Adrenal gland (tissue), 5 donors: ENCODE data around the gene BTG1.

Experiments
- POLR2A ChIP-seq, 2 donors: fragments of 450-650 bp; IDR thresholded peaks; one replicate each; pipeline ENCODE4 v1.6.1; 2017; ENCODE audit warnings: antibody characterized with exemption in 2 of 2, mild to moderate bottlenecking in 2 of 2, moderate library complexity in 1 of 2
- TF ChIP-seq, protein P1 (sequence below), 6 experiments: fragments of 450-650 bp in 4 of 6; fragments of 200-600 bp in 2 of 6; sonication (generic) in 1 of 6; IDR thresholded peaks; 1 replicate in 5 of 6; 2 replicates in 1 of 6; pipeline versions ENCODE4 v1.5.1 to v1.8.0; 2016 to 2021; ENCODE audit warnings: antibody characterized with exemption in 6 of 6, mild to moderate bottlenecking in 2 of 6, moderate library complexity in 1 of 6
- donor health status: DM: no; HTN: no; CAD: no.

DNA sequence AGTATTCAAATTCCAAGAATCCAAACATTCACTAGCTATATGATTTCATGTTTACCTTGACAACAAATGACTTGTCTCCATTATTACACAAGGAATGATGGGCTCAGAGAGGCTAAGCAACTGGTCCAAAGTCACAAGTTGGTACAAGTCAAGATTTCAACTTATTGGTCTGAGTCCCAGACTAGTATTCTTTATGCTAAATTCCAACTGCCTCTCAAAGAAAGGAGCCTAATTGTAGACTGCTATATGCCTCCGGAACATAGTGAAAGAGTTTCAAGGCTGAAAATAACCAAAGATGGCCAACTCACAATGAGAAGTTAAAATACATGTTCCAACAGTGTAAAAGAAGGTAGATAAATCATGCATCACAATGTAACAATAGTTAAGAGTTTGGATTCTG is 7.5 kb downstream of the BTG1 start:
- TF ChIP-seq, protein P1, sequence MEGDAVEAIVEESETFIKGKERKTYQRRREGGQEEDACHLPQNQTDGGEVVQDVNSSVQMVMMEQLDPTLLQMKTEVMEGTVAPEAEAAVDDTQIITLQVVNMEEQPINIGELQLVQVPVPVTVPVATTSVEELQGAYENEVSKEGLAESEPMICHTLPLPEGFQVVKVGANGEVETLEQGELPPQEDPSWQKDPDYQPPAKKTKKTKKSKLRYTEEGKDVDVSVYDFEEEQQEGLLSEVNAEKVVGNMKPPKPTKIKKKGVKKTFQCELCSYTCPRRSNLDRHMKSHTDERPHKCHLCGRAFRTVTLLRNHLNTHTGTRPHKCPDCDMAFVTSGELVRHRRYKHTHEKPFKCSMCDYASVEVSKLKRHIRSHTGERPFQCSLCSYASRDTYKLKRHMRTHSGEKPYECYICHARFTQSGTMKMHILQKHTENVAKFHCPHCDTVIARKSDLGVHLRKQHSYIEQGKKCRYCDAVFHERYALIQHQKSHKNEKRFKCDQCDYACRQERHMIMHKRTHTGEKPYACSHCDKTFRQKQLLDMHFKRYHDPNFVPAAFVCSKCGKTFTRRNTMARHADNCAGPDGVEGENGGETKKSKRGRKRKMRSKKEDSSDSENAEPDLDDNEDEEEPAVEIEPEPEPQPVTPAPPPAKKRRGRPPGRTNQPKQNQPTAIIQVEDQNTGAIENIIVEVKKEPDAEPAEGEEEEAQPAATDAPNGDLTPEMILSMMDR (IDR thresholded peaks at IDR 0.05), result no peak
- no peak for TF ChIP-seq POLR2A (IDR thresholded peaks at IDR 0.05)
